Fibroblast of lung (primary cell): ENCODE data around the gene RPS6KA2. TPM values are rescaled to one million over a fixed set of nuclear protein-coding genes. Genes with fewer than 3 reads are reported as not detected.
A peak's percentile ranks its signal among the peaks of the same experiment; 100 is the strongest.
"Not testable (repeated sequence)": the region's sequence is repeated elsewhere in the genome, so short reads cannot be mapped to it uniquely, and the experiment has no call there.

ENCODE experiments used
- DNase-seq, 2 donors: peaks; one replicate each; pipeline versions ENCODE4 v3.0.0 to v3.0.0-alpha.2; 2010; ENCODE audit warnings: low read depth in 2 of 2
- H2AFZ ChIP-seq: 2 replicates; pipeline ENCODE4 v1.5.1; 2012; ENCODE audit warnings: low read length, control low read depth, inconsistent platforms
- H3K27ac ChIP-seq: 2 replicates; pipeline ENCODE4 v1.5.1; 2011; ENCODE audit warnings: low read length, control low read depth; ENCODE audit not compliant: insufficient read depth
- H3K27me3 ChIP-seq: 2 replicates; pipeline ENCODE4 v1.5.1; 2011; ENCODE audit warnings: mild to moderate bottlenecking, low read length; ENCODE audit not compliant: control insufficient read depth, insufficient read depth
- H3K36me3 ChIP-seq: 2 replicates; pipeline ENCODE4 v1.5.1; 2011; ENCODE audit warnings: low read length; ENCODE audit not compliant: control insufficient read depth, insufficient read depth
- H3K4me1 ChIP-seq: 2 replicates; pipeline ENCODE4 v1.5.1; 2011; ENCODE audit warnings: low read length; ENCODE audit not compliant: control insufficient read depth, insufficient read depth; ENCODE audit errors: extremely low read depth
- H3K4me2 ChIP-seq: 2 replicates; pipeline ENCODE4 v1.5.1; 2011; ENCODE audit warnings: low read length, control low read depth; ENCODE audit not compliant: insufficient read depth; ENCODE audit errors: extremely low read depth
- H3K4me3 ChIP-seq, 4 experiments: fragments of 200-600 bp in 1 of 4; sonication (generic) in 1 of 4; replicated peaks in 1 of 4; 2 replicates each; pipeline ENCODE4 v1.5.1; 2011 to 2016; ENCODE audit warnings: low read length in 4 of 4, low read depth in 3 of 4, mild to moderate bottlenecking in 3 of 4, control low read depth in 2 of 4, inconsistent platforms in 1 of 4, mixed read lengths in 1 of 4; ENCODE audit not compliant: insufficient read depth in 1 of 4; ENCODE audit errors: control extremely low read depth in 1 of 4
- H3K79me2 ChIP-seq: 2 replicates; pipeline ENCODE4 v1.5.1; 2012; ENCODE audit warnings: mild to moderate bottlenecking, low read length, inconsistent platforms; ENCODE audit not compliant: control insufficient read depth, insufficient read depth
- H3K9ac ChIP-seq: 2 replicates; pipeline ENCODE4 v1.5.1; 2011; ENCODE audit warnings: mild to moderate bottlenecking, low read length, control low read depth; ENCODE audit not compliant: insufficient read depth
- H3K9me3 ChIP-seq: 2 replicates; pipeline ENCODE4 v1.5.1; 2012; ENCODE audit warnings: low read depth, low read length; ENCODE audit not compliant: control insufficient read depth, insufficient read depth
- H4K20me1 ChIP-seq: 2 replicates; pipeline ENCODE4 v1.5.1; 2011; ENCODE audit warnings: low read length; ENCODE audit not compliant: control insufficient read depth, insufficient read depth; ENCODE audit errors: extremely low read depth
- EZH2 ChIP-seq: IDR thresholded peaks from 2 replicates; pipeline ENCODE4 v1.5.1; 2012; ENCODE audit warnings: low read length, control low read depth, mild to moderate bottlenecking; ENCODE audit errors: missing control alignments
- polyA plus RNA-seq, 2 donors: library from polyadenylated mRNA; depleted of rRNA in 1 of 2; stranded (reverse) in 1 of 2; unstranded in 1 of 2; fragments of >200 nt; gene quantifications; 2 replicates each; pipeline ENCODE4 v1.2.1, GENCODE V29; 2011 to 2012; ENCODE audit warnings: missing spikeins in 1 of 2
- total RNA-seq: library from RNA; depleted of rRNA; stranded (reverse); fragments of >200 nt; gene quantifications from 2 replicates; pipeline ENCODE4 v1.2.1, GENCODE V29; 2014
- TF ChIP-seq, protein P1 (sequence below), 2 donors: IDR thresholded peaks in 1 of 2; conservative IDR thresholded peaks in 1 of 2; 1 replicate in 1 of 2; 2 replicates in 1 of 2; pipeline ENCODE4 v1.5.1; 2011 to 2012; ENCODE audit warnings: low read length in 2 of 2, control low read depth in 1 of 2, inconsistent platforms in 1 of 2, low read depth in 1 of 2, mild to moderate bottlenecking in 1 of 2

Gene RPS6KA2
- total and polyA plus RNA-seq, 2 donors (not counting 1 experiment from before 2014, with no cell fraction given): 66.8 to 116 TPM

DNA sequence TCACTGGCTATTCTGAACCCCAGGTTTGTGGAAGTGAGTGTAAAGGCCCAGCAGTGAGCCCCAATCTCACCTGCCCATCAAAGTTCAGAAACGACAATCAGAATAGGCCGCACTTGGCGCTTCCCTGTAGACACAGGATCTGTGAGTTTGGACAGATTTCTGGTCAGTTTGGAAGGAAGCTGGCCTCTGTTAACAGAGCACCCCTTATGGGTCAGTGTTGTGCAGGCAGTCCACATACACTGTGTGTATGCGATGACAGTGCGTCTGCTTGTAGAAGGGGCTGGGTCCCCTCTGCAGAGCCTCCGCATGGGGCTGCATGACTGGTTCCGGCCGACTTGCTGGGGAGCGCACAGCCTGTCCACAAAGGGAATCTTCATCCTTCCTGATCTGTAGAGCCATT, 240.9 kb downstream of the RPS6KA2 start:
- H4K20me1 ChIP-seq: no peaks in the 10 kb centered on the region
- DNase-seq: no peak
- no peak overlapping the region for H3K9ac ChIP-seq
- no peaks in the 10 kb centered on the region for H3K27me3 ChIP-seq
- no peaks in the 10 kb centered on the region for H3K9me3 ChIP-seq
- H3K27ac ChIP-seq: no peak overlapping the region
- no peak overlapping the region for H3K4me3 ChIP-seq
- H3K36me3 ChIP-seq: no peaks in the 10 kb centered on the region
- TF ChIP-seq EZH2: no peak
- TF ChIP-seq, protein P1, sequence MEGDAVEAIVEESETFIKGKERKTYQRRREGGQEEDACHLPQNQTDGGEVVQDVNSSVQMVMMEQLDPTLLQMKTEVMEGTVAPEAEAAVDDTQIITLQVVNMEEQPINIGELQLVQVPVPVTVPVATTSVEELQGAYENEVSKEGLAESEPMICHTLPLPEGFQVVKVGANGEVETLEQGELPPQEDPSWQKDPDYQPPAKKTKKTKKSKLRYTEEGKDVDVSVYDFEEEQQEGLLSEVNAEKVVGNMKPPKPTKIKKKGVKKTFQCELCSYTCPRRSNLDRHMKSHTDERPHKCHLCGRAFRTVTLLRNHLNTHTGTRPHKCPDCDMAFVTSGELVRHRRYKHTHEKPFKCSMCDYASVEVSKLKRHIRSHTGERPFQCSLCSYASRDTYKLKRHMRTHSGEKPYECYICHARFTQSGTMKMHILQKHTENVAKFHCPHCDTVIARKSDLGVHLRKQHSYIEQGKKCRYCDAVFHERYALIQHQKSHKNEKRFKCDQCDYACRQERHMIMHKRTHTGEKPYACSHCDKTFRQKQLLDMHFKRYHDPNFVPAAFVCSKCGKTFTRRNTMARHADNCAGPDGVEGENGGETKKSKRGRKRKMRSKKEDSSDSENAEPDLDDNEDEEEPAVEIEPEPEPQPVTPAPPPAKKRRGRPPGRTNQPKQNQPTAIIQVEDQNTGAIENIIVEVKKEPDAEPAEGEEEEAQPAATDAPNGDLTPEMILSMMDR (conservative IDR thresholded peaks at IDR 0.05 in 1 of 2, IDR thresholded peaks at IDR 0.05 in 1 of 2; ENCODE audit: low read depth in 1 of 2, low read length in 2 of 2): no peak
- H3K4me2 ChIP-seq: no peak overlapping the region
- peaks cover 4% of the 10 kb centered on the region for H3K79me2 ChIP-seq
- H2AFZ ChIP-seq: no peak overlapping the region
- H3K4me1 ChIP-seq: no peaks in the 10 kb centered on the region

DNA sequence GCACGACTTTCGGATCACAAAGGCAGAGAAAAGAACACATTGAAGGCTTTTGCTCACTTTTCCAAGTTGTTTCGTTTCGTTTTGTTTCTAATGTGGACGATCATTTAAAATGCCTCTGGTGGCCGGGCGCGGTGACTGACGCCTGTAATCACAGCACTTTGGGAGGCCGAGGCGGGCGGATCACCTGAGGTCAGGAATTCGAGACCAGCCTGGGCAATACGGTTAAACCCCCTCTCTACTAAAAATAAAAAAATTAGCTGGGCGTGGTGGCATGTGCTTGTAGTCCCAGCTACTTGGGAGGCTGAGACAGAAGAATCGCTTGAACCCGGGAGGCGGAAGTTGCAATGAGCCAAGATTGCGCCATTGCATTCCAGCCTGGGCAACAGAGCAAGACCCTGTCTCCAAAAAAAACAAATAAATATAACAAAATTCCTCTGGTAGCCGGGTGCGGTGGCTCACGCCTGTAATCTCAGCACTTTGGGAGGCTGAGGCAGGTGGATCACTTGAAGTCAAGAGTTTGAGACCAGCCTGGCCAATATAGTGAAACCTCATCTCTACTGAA, 243.2 kb downstream of the RPS6KA2 start:
- peak overlapping the region; percentile 80 for H2AFZ ChIP-seq
- not testable (repeated sequence) for DNase-seq

DNA sequence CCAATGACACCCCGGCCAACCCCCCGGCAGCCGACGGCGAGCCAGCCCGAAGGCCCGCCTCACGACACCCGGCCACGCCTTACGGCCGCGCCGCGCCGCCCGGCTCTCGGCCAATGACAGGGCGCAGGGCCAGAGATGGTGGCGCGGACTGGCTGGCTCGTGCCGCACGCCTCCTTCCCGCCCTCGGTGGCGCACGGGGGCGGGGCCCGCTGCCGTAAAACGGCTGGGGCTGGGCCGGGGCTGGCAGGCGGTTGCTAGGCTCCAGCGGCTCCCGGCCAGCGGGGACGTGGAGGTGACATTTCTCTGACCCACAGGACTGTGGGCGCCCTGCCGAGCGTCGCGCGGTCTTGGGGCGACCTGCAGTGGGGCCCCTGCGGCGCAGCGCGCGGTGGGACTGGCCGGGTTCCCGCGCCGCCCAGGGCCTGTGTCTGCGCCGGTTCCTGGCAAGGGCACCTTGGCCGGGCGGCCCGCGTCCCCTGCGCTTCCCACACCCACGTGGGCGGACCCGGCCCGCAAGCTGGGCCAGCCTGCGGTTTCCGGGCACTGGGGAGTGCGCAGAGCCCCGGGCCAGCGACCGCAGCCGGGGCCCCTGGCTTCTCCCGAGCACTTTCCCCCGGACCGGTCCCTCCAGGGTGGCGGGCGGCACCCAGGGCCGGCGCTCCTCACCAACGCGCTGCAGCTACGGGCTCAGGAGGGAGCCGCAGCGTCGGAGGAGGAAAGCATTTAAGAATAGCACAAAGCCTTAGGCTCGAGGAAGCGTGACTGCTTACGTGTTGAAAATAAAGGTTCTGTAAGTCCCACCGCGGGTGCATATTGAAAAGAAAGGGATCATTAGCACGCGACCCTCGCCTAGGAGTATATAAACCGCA, 243.9 kb downstream of the RPS6KA2 start, which contains the start of gene MPC1:
TSS of gene MPC1 (minus strand) at position 8 of the 869 bp plus-strand sequence. CDS start 64 bp downstream, outside the sequence.
- Histone ChIP-seq H3K79me2 (peaks cover 4% of the 10 kb centered on the region), H3K9me3 (no peaks in the 10 kb centered on the region), H3K27ac (peak within 1 kb of the TSS; percentile 52), H3K4me1 (no peaks in the 10 kb centered on the region), H3K4me3 (peak within 1 kb of the TSS; percentile 31 to 85 (median 75)), H3K4me2 (peak within 1 kb of the TSS; percentile 91), H3K9ac (peak within 1 kb of the TSS; percentile 66), H3K27me3 (no peaks in the 10 kb centered on the region), H2AFZ (peak within 1 kb of the TSS; percentile 90), H4K20me1 (no peaks in the 10 kb centered on the region), H3K36me3 (no peaks in the 10 kb centered on the region)
- DNase-seq: peak; percentile 93 to 96
- TF ChIP-seq, protein P1 (conservative IDR thresholded peaks at IDR 0.05 in 1 of 2, IDR thresholded peaks at IDR 0.05 in 1 of 2; ENCODE audit: low read depth in 1 of 2, low read length in 2 of 2): no peak
- TF ChIP-seq EZH2: no peak

More for the DNA sequence above, 243.2 kb downstream of the RPS6KA2 start:
- peak overlapping the region; percentile 73 for H3K4me2 ChIP-seq
- H3K4me1 ChIP-seq, H3K36me3 ChIP-seq, H3K9ac ChIP-seq, H4K20me1 ChIP-seq, H3K27me3 ChIP-seq, H3K9me3 ChIP-seq, H3K79me2 ChIP-seq: not testable (repeated sequence)
- peak overlapping the region; percentile 31 to 85 (median 75) for H3K4me3 ChIP-seq
- H3K27ac ChIP-seq: peak overlapping the region; percentile 49
